ENCODE results near the gene RHOC. TPM values are rescaled to one million over a fixed set of nuclear protein-coding genes. Genes with fewer than 3 reads are reported as not detected.

Gene RHOC
- total RNA-seq, 1 experiment from 2014 or later = 405 TPM

DNA sequence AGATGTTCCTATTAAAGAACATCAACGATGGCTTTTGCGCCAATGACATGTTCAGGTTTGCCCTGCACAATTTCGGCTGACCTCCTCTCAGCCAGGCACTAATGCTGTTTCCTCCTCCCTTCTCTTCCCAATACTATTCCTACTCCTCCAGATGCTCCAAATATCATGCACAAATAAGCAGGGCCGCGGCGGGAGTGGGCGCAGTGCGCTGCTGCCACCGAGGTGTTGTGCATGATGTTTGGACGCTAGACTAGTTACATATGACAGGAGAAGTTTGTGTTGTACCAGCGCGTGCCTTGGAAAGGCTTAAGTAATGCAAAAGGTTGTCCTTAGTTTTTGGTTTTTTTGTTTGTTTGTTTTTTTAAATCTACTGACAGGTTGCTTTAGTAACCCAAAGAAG, 41.5 kb upstream of the RHOC start:
- intact Hi-C loops (cut with micrococcal nuclease) = no loop called here
- POLR2A ChIA-PET (ENCODE audit: unreplicated experiment) = no interaction called here
- TF ChIP-seq EZH2phosphoT487 (IDR thresholded peaks at IDR 0.05; ENCODE audit: borderline replicate concordance, low read length) (no peak), EZH2 (IDR thresholded peaks at IDR 0.05; ENCODE audit: low read length, unreplicated experiment) (no peak), CTCF (conservative IDR thresholded peaks at IDR 0.05; ENCODE audit: low read depth, low read length) (no peak)
- Histone ChIP-seq H3K9ac (ENCODE audit: low read length) (no peak overlapping the region), H3K79me2 (ENCODE audit: low read length) (no peaks in the 10 kb centered on the region), H3K27ac (ENCODE audit: low read length) (no peak overlapping the region), H2AFZ (ENCODE audit: low read length) (no peak overlapping the region), H3F3A (ENCODE audit: low read length, unreplicated experiment) (no peaks in the 10 kb centered on the region), H3K4me2 (ENCODE audit: low read length) (no peak overlapping the region), H3K9me3 (ENCODE audit: low read length) (no peaks in the 10 kb centered on the region), H4K20me1 (ENCODE audit: low read length) (no peaks in the 10 kb centered on the region), H3K36me3 (ENCODE audit: low read depth, low read length) (no peaks in the 10 kb centered on the region), H3K4me1 (ENCODE audit: insufficient read depth, low read length) (no peaks in the 10 kb centered on the region), H3K9me2 (replicated peaks; ENCODE audit: low read length) (no peaks in the 10 kb centered on the region), H3K4me3 (ENCODE audit: low read length) (no peak overlapping the region), H3K27me3 (ENCODE audit: low read length) (no peaks in the 10 kb centered on the region)
- ATAC-seq (no peak), DNase-seq (no peak)
- CTCF ChIA-PET = no interaction called here
- no TSS peak for BruUV-seq (replicated peaks)

GRCh38 chr1:112744009-112744578, 37.2 kb upstream of the RHOC start:
- DNase-seq (no peak), ATAC-seq (no peak)
- ChIA-PET POLR2A (ENCODE audit: unreplicated experiment) (no interaction called here), CTCF (no interaction called here)
- H3K9me2 ChIP-seq (replicated peaks; ENCODE audit: low read length) = no peaks in the 10 kb centered on the region
- no peak overlapping the region for H3K9ac ChIP-seq (ENCODE audit: low read length)
- no peaks in the 10 kb centered on the region for H4K20me1 ChIP-seq (ENCODE audit: low read length)
- no peaks in the 10 kb centered on the region for H3K4me1 ChIP-seq (ENCODE audit: insufficient read depth, low read length)
- no peaks in the 10 kb centered on the region for H3K9me3 ChIP-seq (ENCODE audit: low read length)
- no peak overlapping the region for H3K27ac ChIP-seq (ENCODE audit: low read length)
- no peaks in the 10 kb centered on the region for H3K79me2 ChIP-seq (ENCODE audit: low read length)
- BruUV-seq (replicated peaks) = no TSS peak
- H3K4me3 ChIP-seq (ENCODE audit: low read length) = no peak overlapping the region
- TF ChIP-seq EZH2phosphoT487 (IDR thresholded peaks at IDR 0.05; ENCODE audit: borderline replicate concordance, low read length) (no peak), CTCF (conservative IDR thresholded peaks at IDR 0.05; ENCODE audit: low read depth, low read length) (no peak), EZH2 (IDR thresholded peaks at IDR 0.05; ENCODE audit: low read length, unreplicated experiment) (no peak)
- H3F3A ChIP-seq (ENCODE audit: low read length, unreplicated experiment) = no peaks in the 10 kb centered on the region
- H3K27me3 ChIP-seq (ENCODE audit: low read length) = no peaks in the 10 kb centered on the region
- intact Hi-C loops (cut with micrococcal nuclease) = no loop called here
- H3K4me2 ChIP-seq (ENCODE audit: low read length) = no peak overlapping the region
- H3K36me3 ChIP-seq (ENCODE audit: low read depth, low read length) = no peaks in the 10 kb centered on the region
- H2AFZ ChIP-seq (ENCODE audit: low read length) = no peak overlapping the region

GRCh38 chr1:112743174-112744008, 36.5 kb upstream of the RHOC start:
- POLR2A ChIA-PET (ENCODE audit: unreplicated experiment) = no interaction called here
- Histone ChIP-seq H3K4me2 (ENCODE audit: low read length) (no peak overlapping the region), H3K9me2 (replicated peaks; ENCODE audit: low read length) (no peaks in the 10 kb centered on the region), H3K9me3 (ENCODE audit: low read length) (no peaks in the 10 kb centered on the region), H3K36me3 (ENCODE audit: low read depth, low read length) (no peaks in the 10 kb centered on the region), H4K20me1 (ENCODE audit: low read length) (no peaks in the 10 kb centered on the region), H3K79me2 (ENCODE audit: low read length) (no peaks in the 10 kb centered on the region), H3K27ac (ENCODE audit: low read length) (no peak overlapping the region), H3K4me1 (ENCODE audit: insufficient read depth, low read length) (no peaks in the 10 kb centered on the region), H2AFZ (ENCODE audit: low read length) (no peak overlapping the region), H3K27me3 (ENCODE audit: low read length) (no peaks in the 10 kb centered on the region), H3K4me3 (ENCODE audit: low read length) (no peak overlapping the region), H3K9ac (ENCODE audit: low read length) (no peak overlapping the region), H3F3A (ENCODE audit: low read length, unreplicated experiment) (no peaks in the 10 kb centered on the region)
- CTCF ChIA-PET = no interaction called here
- no peak for TF ChIP-seq EZH2phosphoT487 (IDR thresholded peaks at IDR 0.05; ENCODE audit: borderline replicate concordance, low read length)
- no peak for TF ChIP-seq EZH2 (IDR thresholded peaks at IDR 0.05; ENCODE audit: low read length, unreplicated experiment)
- TF ChIP-seq CTCF (conservative IDR thresholded peaks at IDR 0.05; ENCODE audit: low read depth, low read length) = no peak
- no peak for ATAC-seq
- no TSS peak for BruUV-seq (replicated peaks)
- intact Hi-C loops (cut with micrococcal nuclease) = no loop called here
- DNase-seq = no peak
